K562 (cell line): ENCODE results near the gene TMEM163. TPM values are rescaled to one million over a fixed set of nuclear protein-coding genes. Genes with fewer than 3 reads are reported as not detected.
A peak's percentile ranks its signal among the peaks of the same experiment; 100 is the strongest.

Source experiments
- ATAC-seq: fragments of 200-7000 bp; cut with Tn5 transposase; 3 replicates; pipeline ENCODE4 v1.9.1; 2020; ENCODE audit warnings: moderate library complexity
- BruUV-seq: library from RNA; stranded (reverse); fragments of 400-500 nt; replicated peaks from 2 replicates; lab custom pipeline; 2021; lab: Mats Ljungman, UMichigan
- CTCF ChIA-PET: fragments of 300-600 bp; formaldehyde crosslinking; extraction: SDS; loops from one replicate; lab custom pipeline; 2021; ENCODE audit warnings: low intra/inter-chr PET ratio; lab: Yijun Ruan, JAX
- POLR2A ChIA-PET: fragments of 300-600, 350-650 bp; sonication (Branson Sonifier 250); formaldehyde crosslinking; extraction: SDS; loops from one replicate; lab custom pipeline; 2021; ENCODE audit warnings: antibody characterized with exemption, inconsistent platforms; lab: Yijun Ruan, JAX
- DNase-seq, 4 experiments: peaks; one replicate each; pipeline versions ENCODE4 v3.0.0 to v3.0.0-alpha.2; 2011 to 2018; ENCODE audit warnings: low spot score in 3 of 4, mixed read lengths in 3 of 4; ENCODE audit errors: extremely low read depth in 1 of 4
- FAIRE-seq: peaks from 2 replicates; lab custom pipeline; 2011; peaks lifted over from hg19 to GRCh38; lab: Jason Lieb, UNC
- H2AFZ ChIP-seq: 2 replicates; pipeline ENCODE4 v1.6.0; 2011; ENCODE audit warnings: low read depth, low read length, control low read depth, inconsistent platforms
- H3K27ac ChIP-seq: fragments of 200-600 bp; 3 replicates; pipeline ENCODE4 v1.8.0; 2011; ENCODE audit warnings: low read depth, mild to moderate bottlenecking, control low read depth, inconsistent platforms, low read length, moderate library complexity, mixed read lengths; ENCODE audit errors: extremely low read depth
- H3K27me3 ChIP-seq, 2 experiments: fragments of 300-600 bp in 1 of 2; 2 replicates in 1 of 2; 3 replicates in 1 of 2; pipeline versions ENCODE4 v1.6.0 to v1.8.0; 2011; ENCODE audit warnings: inconsistent platforms in 2 of 2, low read length in 2 of 2, mild to moderate bottlenecking in 1 of 2, mixed read lengths in 1 of 2, moderate library complexity in 1 of 2; ENCODE audit not compliant: control insufficient read depth in 2 of 2, insufficient read depth in 2 of 2
- H3K36me3 ChIP-seq: fragments of 300-600 bp; 3 replicates; pipeline ENCODE4 v1.8.0; 2011; ENCODE audit warnings: mild to moderate bottlenecking, low read length, inconsistent platforms; ENCODE audit not compliant: control insufficient read depth, insufficient read depth
- H3K4me1 ChIP-seq, 2 experiments: fragments of 200-600 bp in 1 of 2; replicated peaks in 1 of 2; 2 replicates in 1 of 2; 3 replicates in 1 of 2; pipeline versions ENCODE4 v1.5.1 to v1.8.0; 2011; ENCODE audit warnings: inconsistent platforms in 2 of 2, low read length in 2 of 2, mild to moderate bottlenecking in 1 of 2, mixed read lengths in 1 of 2, moderate library complexity in 1 of 2; ENCODE audit not compliant: control insufficient read depth in 2 of 2, insufficient read depth in 2 of 2
- H3K4me2 ChIP-seq: 2 replicates; pipeline ENCODE4 v1.6.1; 2011; ENCODE audit warnings: low read length, control low read depth, inconsistent platforms, mixed read lengths; ENCODE audit not compliant: insufficient read depth
- H3K4me3 ChIP-seq: fragments of 200-600 bp; sonication (generic), shearing (Covaris generic); 2 replicates; pipeline ENCODE4 v1.5.1; 2016; ENCODE audit warnings: control low read depth, inconsistent platforms
- H3K79me2 ChIP-seq: fragments of 200-600 bp; 3 replicates; pipeline ENCODE4 v1.8.0; 2011; ENCODE audit warnings: low read length, inconsistent platforms; ENCODE audit not compliant: control insufficient read depth, insufficient read depth
- H3K9ac ChIP-seq, 2 experiments: 2 replicates each; pipeline versions ENCODE4 v1.6.0 to v1.6.1; 2011; ENCODE audit warnings: low read depth in 2 of 2, low read length in 2 of 2, control low read depth in 1 of 2, inconsistent platforms in 1 of 2, mild to moderate bottlenecking in 1 of 2, mixed read lengths in 1 of 2; ENCODE audit not compliant: insufficient read depth in 1 of 2
- H3K9me1 ChIP-seq: one replicate; pipeline ENCODE4 v1.6.0; 2011; ENCODE audit warnings: inconsistent platforms, mild to moderate bottlenecking, low read length, moderate library complexity; ENCODE audit not compliant: control insufficient read depth, insufficient read depth
- H3K9me3 ChIP-seq: replicated peaks from 2 replicates; pipeline ENCODE4 v1.5.1; 2011; ENCODE audit warnings: low read depth, low read length, inconsistent platforms; ENCODE audit not compliant: control insufficient read depth, insufficient read depth
- H4K20me1 ChIP-seq: replicated peaks from 2 replicates; pipeline ENCODE4 v1.6.1; 2011; ENCODE audit warnings: low read length, inconsistent platforms, mixed read lengths; ENCODE audit not compliant: control insufficient read depth, insufficient read depth
- HDAC3 ChIP-seq: fragments of 450-650 bp; IDR thresholded peaks from 2 replicates; pipeline ENCODE4 v1.6.1; 2018; ENCODE audit warnings: borderline replicate concordance, mild to moderate bottlenecking, moderate library complexity; ENCODE audit not compliant: partially characterized antibody
- HMG20A ChIP-seq: fragments of 450-650 bp; formaldehyde crosslinking; conservative IDR thresholded peaks from 2 replicates; pipeline ENCODE4 v1.4.0; 2020; ENCODE audit warnings: mild to moderate bottlenecking, mixed read lengths
- KLF13 ChIP-seq: fragments of 450-650 bp; IDR thresholded peaks from 2 replicates; pipeline ENCODE4 v1.6.1; 2016; ENCODE audit warnings: missing genetic modification characterization, low read depth, mild to moderate bottlenecking, missing compliant biosample characterization, moderate library complexity, borderline replicate concordance
- MYC ChIP-seq, 2 experiments: fragments of 250-450 bp in 1 of 2; sonication (Bioruptor Pico) in 1 of 2; IDR thresholded peaks; 2 replicates each; pipeline versions ENCODE4 v1.5.1 to v1.6.1; 2012 to 2021; ENCODE audit warnings: low read depth in 2 of 2, borderline replicate concordance in 1 of 2, improper control_type of control experiment in 1 of 2, low read length in 1 of 2, mild to moderate bottlenecking in 1 of 2, moderate library complexity in 1 of 2
- NEUROD1 ChIP-seq: fragments of 150-350 bp; IDR thresholded peaks from 2 replicates; pipeline ENCODE4 v1.6.1; 2014; ENCODE audit warnings: borderline replicate concordance, low read length, low read depth; ENCODE audit not compliant: partially characterized antibody
- NUFIP1 ChIP-seq: fragments of 450-650 bp; IDR thresholded peaks from 2 replicates; pipeline ENCODE4 v1.6.1; 2018; ENCODE audit not compliant: partially characterized antibody
- SMAD3 ChIP-seq: fragments of 450-650 bp; formaldehyde crosslinking; conservative IDR thresholded peaks from 2 replicates; pipeline ENCODE4 v1.4.0; 2020; ENCODE audit warnings: mild to moderate bottlenecking
- SMARCA4 ChIP-seq: fragments of 450-650 bp; IDR thresholded peaks from 2 replicates; pipeline ENCODE4 v1.6.1; 2016
- SOX6 ChIP-seq: fragments of 450-650 bp; IDR thresholded peaks from 2 replicates; pipeline ENCODE4 v1.6.1; 2014; ENCODE audit warnings: mild to moderate bottlenecking
- ZNF121 ChIP-seq: sonication (generic); formaldehyde crosslinking; conservative IDR thresholded peaks from 2 replicates; pipeline ENCODE4 v1.8.0; 2022; ENCODE audit warnings: missing genetic modification reagents
- ZNF239 ChIP-seq: fragments of 250-450 bp; sonication (Bioruptor Pico); IDR thresholded peaks from 2 replicates; pipeline ENCODE4 v1.4.0; 2020; ENCODE audit warnings: mild to moderate bottlenecking
- ZNF778 ChIP-seq: fragments of 450-650 bp; formaldehyde crosslinking; IDR thresholded peaks from 2 replicates; pipeline ENCODE4 v1.4.0; 2020; ENCODE audit warnings: mild to moderate bottlenecking, moderate library complexity
- WGBS: fragments of 100-300 bp; shearing (Covaris generic); methylation state at CpG from one replicate; pipeline ENCODE4 v1.1.6; 2016; ENCODE audit warnings: low coverage, mixed read lengths; ENCODE audit not compliant: insufficient coverage; ENCODE audit errors: missing lambda C conversion rate; 5-methylcytosine and 5-hydroxymethylcytosine counted together
- in situ Hi-C: fragments of 300-500 bp; cut with MboI; formaldehyde crosslinking; loops from 4 replicates; pipeline ENCODE4 v1.15.0; 2018; ENCODE audit warnings: inconsistent platforms, mixed read lengths
- intact Hi-C: fragments of 100-400 bp; cut with micrococcal nuclease; formaldehyde crosslinking; loops from 2 replicates; pipeline ENCODE4 v1.14.2; 2022
- polyA plus RNA-seq, 8 experiments: library from polyadenylated mRNA; depleted of rRNA in 4 of 8; stranded (reverse) in 5 of 8; unstranded in 3 of 8; fragments of >200 nt; fragmentation: Nextera tagmentation in 2 of 8; fragmentation: Illumina TruSeq in 1 of 8; extraction: Ambion mirVana in 2 of 8; extraction: Trizol in 1 of 8; gene quantifications; 2 replicates each; pipeline versions ENCODE4 v1.2.1 to v1.2.3, GENCODE V29; 2011 to 2014; ENCODE audit warnings: inconsistent platforms in 1 of 8, missing spikeins in 1 of 8
- total RNA-seq, 7 experiments: library from RNA; depleted of rRNA in 6 of 7; stranded (reverse); fragments of >200 nt in 6 of 7; fragmentation: Illumina TruSeq in 2 of 7; extraction: Trizol in 2 of 7; gene quantifications; 2 replicates each; pipeline versions ENCODE4 v1.2.1 to v1.2.3, GENCODE V29; 2011 to 2021; ENCODE audit warnings: low replicate concordance in 1 of 7
- TF ChIP-seq, protein P1 (sequence below), 3 experiments: IDR thresholded peaks in 2 of 3; conservative IDR thresholded peaks in 1 of 3; 2 replicates each; pipeline ENCODE4 v1.5.1; 2011 to 2012; ENCODE audit warnings: low read length in 3 of 3, mild to moderate bottlenecking in 3 of 3, control low read depth in 2 of 3, improper control_type of control experiment in 1 of 3, inconsistent platforms in 1 of 3, low read depth in 1 of 3, mixed read lengths in 1 of 3, moderate library complexity in 1 of 3; ENCODE audit not compliant: insufficient read depth in 2 of 3
- TF ChIP-seq, protein P2 (sequence below): sonication (generic); formaldehyde crosslinking; IDR thresholded peaks from 2 replicates; pipeline ENCODE4 v1.8.0; 2022; ENCODE audit warnings: mild to moderate bottlenecking, missing genetic modification reagents
- TF ChIP-seq, protein P3 (sequence below): fragments of 250-450 bp; sonication (Bioruptor Pico); IDR thresholded peaks from 2 replicates; pipeline ENCODE4 v1.8.0; 2022; ENCODE audit warnings: inconsistent platforms, mild to moderate bottlenecking, moderate library complexity, borderline replicate concordance

Gene TMEM163
- total and polyA plus RNA-seq, 9 of the 15 experiments (the other 6 are each of a cell fraction or from before 2014, with no cell fraction given), result 0.04 to 0.68 (median 0.16) TPM; not detected in 3

DNA sequence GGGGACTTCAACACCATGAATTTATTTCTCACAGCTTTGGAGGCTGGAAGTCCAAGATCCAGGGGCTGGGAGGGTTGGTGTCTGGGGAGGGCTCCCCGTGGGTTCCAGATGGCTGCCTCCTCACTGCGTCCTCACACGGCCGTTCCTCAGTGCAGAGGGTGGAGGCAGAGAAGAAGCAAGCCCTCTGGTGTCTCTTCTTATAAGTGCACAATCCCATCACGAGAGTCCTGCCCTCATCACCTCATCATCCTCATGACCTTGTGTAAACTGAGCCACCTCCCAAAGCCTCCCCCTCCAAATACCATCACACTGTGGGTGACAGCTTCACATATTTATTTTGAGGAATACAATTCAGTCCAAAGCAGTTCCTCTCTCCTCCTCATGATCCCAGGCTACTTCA, 26.3 kb downstream of the TMEM163 start (continued):
- TF ChIP-seq, protein P1, sequence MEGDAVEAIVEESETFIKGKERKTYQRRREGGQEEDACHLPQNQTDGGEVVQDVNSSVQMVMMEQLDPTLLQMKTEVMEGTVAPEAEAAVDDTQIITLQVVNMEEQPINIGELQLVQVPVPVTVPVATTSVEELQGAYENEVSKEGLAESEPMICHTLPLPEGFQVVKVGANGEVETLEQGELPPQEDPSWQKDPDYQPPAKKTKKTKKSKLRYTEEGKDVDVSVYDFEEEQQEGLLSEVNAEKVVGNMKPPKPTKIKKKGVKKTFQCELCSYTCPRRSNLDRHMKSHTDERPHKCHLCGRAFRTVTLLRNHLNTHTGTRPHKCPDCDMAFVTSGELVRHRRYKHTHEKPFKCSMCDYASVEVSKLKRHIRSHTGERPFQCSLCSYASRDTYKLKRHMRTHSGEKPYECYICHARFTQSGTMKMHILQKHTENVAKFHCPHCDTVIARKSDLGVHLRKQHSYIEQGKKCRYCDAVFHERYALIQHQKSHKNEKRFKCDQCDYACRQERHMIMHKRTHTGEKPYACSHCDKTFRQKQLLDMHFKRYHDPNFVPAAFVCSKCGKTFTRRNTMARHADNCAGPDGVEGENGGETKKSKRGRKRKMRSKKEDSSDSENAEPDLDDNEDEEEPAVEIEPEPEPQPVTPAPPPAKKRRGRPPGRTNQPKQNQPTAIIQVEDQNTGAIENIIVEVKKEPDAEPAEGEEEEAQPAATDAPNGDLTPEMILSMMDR (IDR thresholded peaks at IDR 0.05 in 2 of 3, conservative IDR thresholded peaks at IDR 0.05 in 1 of 3; ENCODE audit: insufficient read depth in 2 of 3, low read depth in 1 of 3, low read length in 3 of 3), result peak; percentile 30 to 35 (median 33); a peak in 3 of 6 replicates
- TF ChIP-seq HDAC3, result no peak

DNA sequence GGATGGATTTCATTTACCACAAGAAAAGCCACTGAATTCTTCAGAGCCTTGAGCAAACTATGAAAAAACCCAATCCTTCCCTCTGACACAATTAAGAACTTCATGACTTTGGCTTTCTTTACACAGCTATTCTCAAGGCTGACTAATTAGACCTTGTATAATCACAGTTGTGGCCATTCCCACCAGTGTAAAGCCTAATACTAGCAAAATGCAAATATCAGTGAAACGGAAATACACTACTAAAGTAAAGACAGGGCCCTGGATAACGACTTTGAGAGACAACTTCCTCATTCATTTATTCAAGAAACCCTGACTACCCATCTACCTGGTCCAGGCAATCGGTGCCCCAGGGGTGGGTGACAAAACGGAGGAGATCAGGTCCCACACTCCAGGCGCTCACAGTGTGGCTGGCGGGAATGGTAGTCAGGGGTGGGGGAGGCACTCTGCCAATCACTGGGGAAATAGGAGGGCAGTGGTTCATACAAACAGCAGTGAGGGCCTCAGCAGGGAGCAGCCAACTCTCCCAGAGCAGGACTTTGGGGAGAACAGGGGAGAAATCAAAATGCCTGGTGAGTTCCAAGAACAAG, 28.1 kb downstream of the TMEM163 start:
- no TSS peak for BruUV-seq
- H3K79me2 ChIP-seq, result no peaks in the 10 kb centered on the region
- H3K9ac ChIP-seq, result no peak overlapping the region
- POLR2A ChIA-PET, result no interaction called here
- TF ChIP-seq, protein P2, sequence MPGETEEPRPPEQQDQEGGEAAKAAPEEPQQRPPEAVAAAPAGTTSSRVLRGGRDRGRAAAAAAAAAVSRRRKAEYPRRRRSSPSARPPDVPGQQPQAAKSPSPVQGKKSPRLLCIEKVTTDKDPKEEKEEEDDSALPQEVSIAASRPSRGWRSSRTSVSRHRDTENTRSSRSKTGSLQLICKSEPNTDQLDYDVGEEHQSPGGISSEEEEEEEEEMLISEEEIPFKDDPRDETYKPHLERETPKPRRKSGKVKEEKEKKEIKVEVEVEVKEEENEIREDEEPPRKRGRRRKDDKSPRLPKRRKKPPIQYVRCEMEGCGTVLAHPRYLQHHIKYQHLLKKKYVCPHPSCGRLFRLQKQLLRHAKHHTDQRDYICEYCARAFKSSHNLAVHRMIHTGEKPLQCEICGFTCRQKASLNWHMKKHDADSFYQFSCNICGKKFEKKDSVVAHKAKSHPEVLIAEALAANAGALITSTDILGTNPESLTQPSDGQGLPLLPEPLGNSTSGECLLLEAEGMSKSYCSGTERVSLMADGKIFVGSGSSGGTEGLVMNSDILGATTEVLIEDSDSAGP, result no peak
- TF ChIP-seq ZNF121 (CRISPR knock-in tag) (no peak), ZNF778 (no peak), NUFIP1 (no peak), SMARCA4 (no peak), SMAD3 (CRISPR knock-in tag) (no peak), NEUROD1 (no peak), KLF13 (tag) (no peak), ZNF239 (CRISPR knock-in tag) (no peak), HMG20A (CRISPR knock-in tag) (no peak), MYC (IDR thresholded peaks at IDR 0.05; ENCODE audit: low read depth, low read length) (no peak), MYC (CRISPR knock-in tag; IDR thresholded peaks at IDR 0.05; ENCODE audit: borderline replicate concordance, low read depth) (no peak), SOX6 (no peak)
- TF ChIP-seq, protein P3, sequence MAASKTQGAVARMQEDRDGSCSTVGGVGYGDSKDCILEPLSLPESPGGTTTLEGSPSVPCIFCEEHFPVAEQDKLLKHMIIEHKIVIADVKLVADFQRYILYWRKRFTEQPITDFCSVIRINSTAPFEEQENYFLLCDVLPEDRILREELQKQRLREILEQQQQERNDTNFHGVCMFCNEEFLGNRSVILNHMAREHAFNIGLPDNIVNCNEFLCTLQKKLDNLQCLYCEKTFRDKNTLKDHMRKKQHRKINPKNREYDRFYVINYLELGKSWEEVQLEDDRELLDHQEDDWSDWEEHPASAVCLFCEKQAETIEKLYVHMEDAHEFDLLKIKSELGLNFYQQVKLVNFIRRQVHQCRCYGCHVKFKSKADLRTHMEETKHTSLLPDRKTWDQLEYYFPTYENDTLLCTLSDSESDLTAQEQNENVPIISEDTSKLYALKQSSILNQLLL, result no peak
- ATAC-seq (no peak), FAIRE-seq (no peak), DNase-seq (no peak)
- WGBS, result 9% methylated on average over 6 of the region's 6 CpGs
- intact Hi-C loops (no loop called here), in situ Hi-C loops (no loop called here)
- no peaks in the 10 kb centered on the region for H3K4me1 ChIP-seq
- no peak overlapping the region for H3K27ac ChIP-seq
- H3K9me1 ChIP-seq, result no peaks in the 10 kb centered on the region
- no peak overlapping the region for H3K4me3 ChIP-seq
- H2AFZ ChIP-seq, result no peak overlapping the region
- CTCF ChIA-PET, result no interaction called here
- no peaks in the 10 kb centered on the region for H3K9me3 ChIP-seq
- H3K27me3 ChIP-seq, result peaks cover 2 to 14% of the 10 kb centered on the region in 2 experiments; a peak in 4 of 5 replicates
- no peaks in the 10 kb centered on the region for H4K20me1 ChIP-seq
- H3K36me3 ChIP-seq, result no peaks in the 10 kb centered on the region
- H3K4me2 ChIP-seq, result no peak overlapping the region
